ENCODE results near the gene CAPN12. TPM values are rescaled to one million over a fixed set of nuclear protein-coding genes. Genes with fewer than 3 reads are reported as not detected.

Gene CAPN12
- total RNA-seq, 5 donors from 2014 or later (not counting 1 experiment from before 2014, with no cell fraction given), result 2.5 to 13.8 (median 8.8) TPM

DNA sequence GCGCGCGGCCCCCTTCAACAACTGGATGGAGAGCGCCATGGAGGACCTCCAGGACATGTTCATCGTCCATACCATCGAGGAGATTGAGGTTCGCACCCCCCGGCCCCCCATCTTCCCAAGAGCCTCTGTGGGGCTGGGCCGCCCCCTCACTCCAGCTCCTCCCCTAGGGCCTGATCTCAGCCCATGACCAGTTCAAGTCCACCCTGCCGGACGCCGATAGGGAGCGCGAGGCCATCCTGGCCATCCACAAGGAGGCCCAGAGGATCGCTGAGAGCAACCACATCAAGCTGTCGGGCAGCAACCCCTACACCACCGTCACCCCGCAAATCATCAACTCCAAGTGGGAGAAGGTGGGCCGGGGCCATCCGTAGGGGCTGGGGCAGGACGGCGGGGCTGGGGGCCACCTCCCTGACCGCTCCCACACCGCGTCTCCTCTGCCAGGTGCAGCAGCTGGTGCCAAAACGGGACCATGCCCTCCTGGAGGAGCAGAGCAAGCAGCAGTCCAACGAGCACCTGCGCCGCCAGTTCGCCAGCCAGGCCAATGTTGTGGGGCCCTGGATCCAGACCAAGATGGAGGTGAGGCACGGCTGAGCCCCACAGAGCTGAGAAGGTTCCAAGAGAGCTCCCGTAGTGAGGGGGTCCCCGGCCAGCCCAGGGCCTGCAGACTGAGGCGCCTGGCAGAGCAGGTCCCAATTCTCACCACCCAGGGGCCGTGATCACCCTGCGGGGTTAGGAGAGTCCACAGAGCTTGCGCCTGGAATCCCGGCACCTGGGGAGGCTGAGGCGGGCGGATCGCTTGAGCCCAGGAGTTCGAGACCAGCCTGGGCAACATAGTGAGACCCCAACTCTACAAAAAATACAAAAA, 20.1 kb downstream of the CAPN12 start:
- Mint-ChIP-seq H3K36me3 (peaks cover 6% of the 10 kb centered on the region), H3K27ac (no peak overlapping the region), H3K4me1 (peaks cover 0 to 7% (median 4%) of the 10 kb centered on the region in 3 donors), H3K4me3 (no peak overlapping the region), H3K27me3 (no peaks in the 10 kb centered on the region), H3K9me3 (no peaks in the 10 kb centered on the region)
- no peaks in the 10 kb centered on the region for H3K9me3 ChIP-seq
- ChIA-PET POLR2A (no interaction called here), CTCF (no interaction called here)
- WGBS (ENCODE audit: insufficient coverage), result 94% methylated on average over 20 of the region's 42 CpGs
- peaks cover 0 to 25% of the 10 kb centered on the region in 2 experiments for H3K4me1 ChIP-seq (ENCODE audit: control insufficient read depth in 1 of 2, extremely low read depth in 1 of 2, insufficient read depth in 2 of 2, low read length in 2 of 2)
- no peak for DNase-seq
- no peak overlapping the region for H3K27ac ChIP-seq (ENCODE audit: low read length)
- no peak overlapping the region for H3K4me3 ChIP-seq (ENCODE audit: control insufficient read depth in 1 of 2, extremely low read depth in 1 of 2, low read length in 1 of 2)
- peaks cover 5 to 73% of the 10 kb centered on the region in 2 donors for H3K36me3 ChIP-seq (ENCODE audit: control insufficient read depth in 2 of 2, extremely low read depth in 1 of 2, insufficient read depth in 1 of 2, low read length in 1 of 2)
- no peaks in the 10 kb centered on the region for H3K27me3 ChIP-seq (replicated peaks in 1 of 2; ENCODE audit: control insufficient read depth in 2 of 2, extremely low read depth in 1 of 2, insufficient read depth in 2 of 2, low read length in 1 of 2)
- ATAC-seq (replicated peaks in 1 of 4), result no peak

DNA sequence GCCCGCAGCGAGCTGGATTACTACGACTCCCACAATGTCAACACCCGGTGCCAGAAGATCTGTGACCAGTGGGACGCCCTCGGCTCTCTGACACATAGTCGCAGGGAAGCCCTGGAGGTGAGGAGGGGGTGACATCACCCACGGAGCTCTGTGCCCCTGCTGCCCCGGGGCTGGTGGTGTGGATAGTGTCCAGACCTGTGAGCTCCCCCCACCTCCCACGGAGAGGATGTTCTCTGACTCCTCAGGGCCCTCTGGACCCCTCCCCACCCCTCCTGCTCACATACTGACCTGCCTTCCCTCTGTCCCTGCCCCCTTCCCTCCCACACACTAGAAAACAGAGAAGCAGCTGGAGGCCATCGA, 20.7 kb downstream of the CAPN12 start:
- POLR2A ChIA-PET, result no interaction called here
- H3K27me3 Mint-ChIP-seq, result no peaks in the 10 kb centered on the region
- H3K27ac Mint-ChIP-seq, result no peak overlapping the region
- ATAC-seq (replicated peaks in 1 of 4) (no peak), DNase-seq (no peak)
- peaks cover 5 to 73% of the 10 kb centered on the region in 2 donors for H3K36me3 ChIP-seq (ENCODE audit: control insufficient read depth in 2 of 2, extremely low read depth in 1 of 2, insufficient read depth in 1 of 2, low read length in 1 of 2)
- peaks cover 0 to 25% of the 10 kb centered on the region in 2 experiments for H3K4me1 ChIP-seq (ENCODE audit: control insufficient read depth in 1 of 2, extremely low read depth in 1 of 2, insufficient read depth in 2 of 2, low read length in 2 of 2)
- H3K4me3 Mint-ChIP-seq, result no peak overlapping the region
- CTCF ChIA-PET, result interaction anchor here in 1 of 2 donors (0.6 kb wide), 1 partner anchor 12 kb away, joined by 5 read pairs; no protein-coding TSS in a partner anchor
- H3K27ac ChIP-seq (ENCODE audit: low read length), result no peak overlapping the region
- H3K9me3 Mint-ChIP-seq, result no peaks in the 10 kb centered on the region
- H3K9me3 ChIP-seq, result no peaks in the 10 kb centered on the region
- no peak overlapping the region for H3K4me3 ChIP-seq (ENCODE audit: control insufficient read depth in 1 of 2, extremely low read depth in 1 of 2, low read length in 1 of 2)
- H3K27me3 ChIP-seq (replicated peaks in 1 of 2; ENCODE audit: control insufficient read depth in 2 of 2, extremely low read depth in 1 of 2, insufficient read depth in 2 of 2, low read length in 1 of 2), result no peaks in the 10 kb centered on the region
- WGBS (ENCODE audit: insufficient coverage), result 89% methylated on average over 1 of the region's 11 CpGs
- H3K36me3 Mint-ChIP-seq, result peaks cover 6% of the 10 kb centered on the region
- peaks cover 0 to 7% (median 4%) of the 10 kb centered on the region in 3 donors for H3K4me1 Mint-ChIP-seq

DNA sequence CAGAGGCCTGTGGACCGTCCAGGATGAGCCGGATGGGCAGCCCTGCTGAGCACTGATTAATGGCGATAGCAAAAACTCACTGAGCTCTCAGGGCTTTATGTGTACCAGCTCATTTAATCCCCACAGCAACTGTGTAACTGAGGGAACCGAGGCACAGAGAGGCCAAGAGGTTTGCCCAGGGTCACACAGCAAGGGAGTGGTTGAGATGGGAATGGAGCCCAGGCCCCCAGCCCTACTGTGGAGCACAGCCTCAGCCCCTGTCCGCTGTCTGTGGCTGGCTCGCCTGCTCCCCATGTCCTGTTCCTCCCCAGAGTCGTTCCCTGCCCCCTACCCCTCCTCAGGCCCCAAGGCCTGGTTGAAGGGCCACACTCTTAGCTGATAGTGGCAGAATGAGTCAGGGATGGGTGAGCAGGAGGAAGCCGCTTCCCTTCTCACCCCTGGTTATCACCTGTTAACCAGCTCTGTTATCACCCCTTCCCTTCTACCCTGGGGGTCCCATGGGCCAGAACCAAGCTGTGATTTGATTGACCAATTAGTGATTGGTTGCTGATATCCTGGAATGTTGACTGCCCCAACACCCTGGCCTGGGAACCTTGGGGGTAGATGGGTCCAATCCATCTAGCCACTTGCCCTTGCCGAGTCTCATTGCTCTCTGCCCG, 21.2 kb downstream of the CAPN12 start:
- Mint-ChIP-seq H3K9me3 (no peaks in the 10 kb centered on the region), H3K4me3 (no peak overlapping the region), H3K27ac (no peak overlapping the region), H3K27me3 (no peaks in the 10 kb centered on the region), H3K36me3 (peaks cover 6% of the 10 kb centered on the region), H3K4me1 (peaks cover 0 to 7% (median 4%) of the 10 kb centered on the region in 3 donors)
- Histone ChIP-seq H3K4me1 (ENCODE audit: control insufficient read depth in 1 of 2, extremely low read depth in 1 of 2, insufficient read depth in 2 of 2, low read length in 2 of 2) (peaks cover 0 to 25% of the 10 kb centered on the region in 2 experiments), H3K36me3 (ENCODE audit: control insufficient read depth in 2 of 2, extremely low read depth in 1 of 2, insufficient read depth in 1 of 2, low read length in 1 of 2) (peaks cover 5 to 74% of the 10 kb centered on the region in 2 donors), H3K4me3 (ENCODE audit: control insufficient read depth in 1 of 2, extremely low read depth in 1 of 2, low read length in 1 of 2) (no peak overlapping the region), H3K9me3 (no peaks in the 10 kb centered on the region), H3K27ac (ENCODE audit: low read length) (no peak overlapping the region), H3K27me3 (replicated peaks in 1 of 2; ENCODE audit: control insufficient read depth in 2 of 2, extremely low read depth in 1 of 2, insufficient read depth in 2 of 2, low read length in 1 of 2) (no peaks in the 10 kb centered on the region)
- 100% methylated on average over 4 of the region's 10 CpGs for WGBS (ENCODE audit: insufficient coverage)
- POLR2A ChIA-PET, result no interaction called here
- ATAC-seq (replicated peaks in 1 of 4) (no peak), DNase-seq (no peak)
- CTCF ChIA-PET, result interaction anchor here in 1 of 2 donors (0.6 kb wide), 1 partner anchor 11 kb away, joined by 5 read pairs; no protein-coding TSS in a partner anchor

DNA sequence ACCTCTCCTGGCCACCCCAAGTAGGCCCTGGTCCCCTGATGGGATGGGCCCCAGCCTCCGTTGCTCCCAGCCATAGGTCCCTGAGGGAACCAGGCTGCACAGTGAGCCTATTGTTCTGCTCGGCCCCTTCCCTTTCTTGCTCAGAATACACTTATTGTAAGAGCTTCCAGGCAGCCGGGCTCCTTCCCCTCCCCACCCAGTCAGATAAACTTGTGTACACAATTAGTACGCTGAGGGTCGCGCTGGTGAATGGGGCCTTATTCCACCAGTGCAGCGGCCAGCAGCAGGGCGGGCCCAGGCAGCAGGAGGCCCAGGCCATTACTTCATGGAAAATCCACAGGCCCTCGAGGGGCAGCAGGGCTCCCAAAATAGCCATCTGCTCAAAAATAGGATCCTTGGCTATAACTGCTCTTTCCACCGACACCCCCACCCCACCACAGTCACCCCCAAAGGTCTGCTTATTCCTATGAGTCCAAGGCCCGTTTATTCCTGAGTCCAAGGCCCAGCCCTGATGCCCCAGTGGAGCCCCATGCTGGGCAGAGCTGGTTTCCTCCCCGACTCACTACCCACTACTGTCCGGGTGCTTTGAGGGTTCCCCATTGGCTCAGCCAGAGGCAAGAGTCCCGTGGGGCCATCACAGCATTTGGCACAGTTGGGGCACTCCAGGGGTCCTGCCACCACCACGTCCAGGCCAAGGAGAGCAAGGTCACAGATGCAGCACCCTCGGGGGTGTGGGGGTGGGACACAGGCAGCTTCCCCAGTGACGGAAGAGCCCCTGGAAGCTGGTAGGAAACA, 22.1 kb downstream of the CAPN12 start:
- POLR2A ChIA-PET, result no interaction called here
- H3K36me3 Mint-ChIP-seq, result peaks cover 10% of the 10 kb centered on the region
- no peak overlapping the region for H3K4me3 Mint-ChIP-seq
- no peaks in the 10 kb centered on the region for H3K9me3 Mint-ChIP-seq
- Histone ChIP-seq H3K4me3 (ENCODE audit: control insufficient read depth in 1 of 2, extremely low read depth in 1 of 2, low read length in 1 of 2) (no peak overlapping the region), H3K27ac (ENCODE audit: low read length) (no peak overlapping the region), H3K27me3 (replicated peaks in 1 of 2; ENCODE audit: control insufficient read depth in 2 of 2, extremely low read depth in 1 of 2, insufficient read depth in 2 of 2, low read length in 1 of 2) (no peaks in the 10 kb centered on the region), H3K9me3 (no peaks in the 10 kb centered on the region), H3K4me1 (ENCODE audit: control insufficient read depth in 1 of 2, extremely low read depth in 1 of 2, insufficient read depth in 2 of 2, low read length in 2 of 2) (peaks cover 0 to 18% of the 10 kb centered on the region in 2 experiments), H3K36me3 (ENCODE audit: control insufficient read depth in 2 of 2, extremely low read depth in 1 of 2, insufficient read depth in 1 of 2, low read length in 1 of 2) (peaks cover 8 to 73% of the 10 kb centered on the region in 2 donors)
- H3K27ac Mint-ChIP-seq, result no peak overlapping the region
- no peak for DNase-seq
- no peaks in the 10 kb centered on the region for H3K27me3 Mint-ChIP-seq
- WGBS (ENCODE audit: insufficient coverage), result 96% methylated on average over 14 of the region's 17 CpGs
- CTCF ChIA-PET, result no interaction called here
- H3K4me1 Mint-ChIP-seq, result peaks cover 0 to 7% (median 4%) of the 10 kb centered on the region in 3 donors
- no peak for ATAC-seq (replicated peaks in 1 of 4)

DNA sequence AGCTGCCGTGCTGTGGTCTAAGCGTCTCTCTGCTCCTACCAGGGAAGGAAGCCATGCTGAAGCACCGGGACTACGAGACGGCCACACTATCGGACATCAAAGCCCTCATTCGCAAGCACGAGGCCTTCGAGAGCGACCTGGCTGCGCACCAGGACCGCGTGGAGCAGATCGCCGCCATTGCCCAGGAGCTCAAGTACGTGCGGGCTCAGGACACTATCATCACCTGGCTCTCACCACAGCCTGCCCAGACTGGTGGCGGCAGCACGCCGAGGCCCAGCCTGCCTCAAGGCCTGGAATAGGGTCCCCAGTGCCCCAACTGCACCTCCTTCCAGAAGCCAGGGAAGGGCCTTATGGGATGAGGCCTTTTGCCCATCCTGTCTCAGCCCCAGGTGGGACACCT, 22.8 kb downstream of the CAPN12 start:
- Histone ChIP-seq H3K27ac (ENCODE audit: low read length) (no peak overlapping the region), H3K27me3 (replicated peaks in 1 of 2; ENCODE audit: control insufficient read depth in 2 of 2, extremely low read depth in 1 of 2, insufficient read depth in 2 of 2, low read length in 1 of 2) (no peaks in the 10 kb centered on the region), H3K4me1 (ENCODE audit: control insufficient read depth in 1 of 2, extremely low read depth in 1 of 2, insufficient read depth in 2 of 2, low read length in 2 of 2) (peaks cover 0 to 11% of the 10 kb centered on the region in 2 experiments), H3K36me3 (ENCODE audit: control insufficient read depth in 2 of 2, extremely low read depth in 1 of 2, insufficient read depth in 1 of 2, low read length in 1 of 2) (peaks cover 10 to 71% of the 10 kb centered on the region in 2 donors), H3K4me3 (ENCODE audit: control insufficient read depth in 1 of 2, extremely low read depth in 1 of 2, low read length in 1 of 2) (no peak overlapping the region), H3K9me3 (no peaks in the 10 kb centered on the region)
- no peaks in the 10 kb centered on the region for H3K9me3 Mint-ChIP-seq
- no peak overlapping the region for H3K27ac Mint-ChIP-seq
- H3K4me1 Mint-ChIP-seq, result peaks cover 0 to 3% (median 3%) of the 10 kb centered on the region in 3 donors
- DNase-seq (no peak), ATAC-seq (replicated peaks in 1 of 4) (no peak)
- ChIA-PET POLR2A (no interaction called here), CTCF (no interaction called here)
- H3K27me3 Mint-ChIP-seq, result no peaks in the 10 kb centered on the region
- peaks cover 12% of the 10 kb centered on the region for H3K36me3 Mint-ChIP-seq
- WGBS (ENCODE audit: insufficient coverage), result 99% methylated on average over 20 of the region's 20 CpGs
- no peak overlapping the region for H3K4me3 Mint-ChIP-seq

DNA sequence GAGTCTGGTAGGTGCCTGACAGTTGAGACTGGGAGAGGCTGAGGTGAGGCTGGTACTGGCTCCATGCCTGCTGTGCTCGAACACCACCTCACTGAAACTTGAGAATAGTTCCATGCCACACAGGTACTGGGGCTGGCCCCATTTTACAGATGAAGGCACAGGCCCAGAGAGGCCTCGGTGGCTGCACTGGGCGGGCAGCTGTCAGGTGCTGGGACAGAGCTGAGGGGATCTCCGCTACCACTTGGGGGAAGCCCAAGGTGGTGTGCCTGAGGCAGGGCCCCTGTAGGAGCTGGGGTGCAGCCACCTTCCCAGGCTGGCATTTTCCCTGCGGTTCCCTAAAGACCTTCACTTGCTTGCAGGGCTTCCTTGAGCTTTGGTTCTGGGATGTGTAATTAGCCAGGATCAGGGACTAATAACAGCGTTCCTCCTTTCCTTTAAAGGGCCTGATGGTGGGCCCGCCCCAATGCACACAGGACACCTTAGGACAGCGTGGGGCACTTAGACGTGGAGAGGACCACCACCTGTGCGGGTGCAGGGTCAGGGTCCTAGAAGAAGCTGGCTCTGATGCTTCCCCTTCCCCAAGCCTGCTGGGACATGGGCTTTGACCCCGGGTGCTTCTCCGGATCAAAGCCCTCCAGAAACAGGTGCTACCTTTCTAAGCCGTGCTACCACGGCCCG, 23.6 kb downstream of the CAPN12 start:
- H3K9me3 Mint-ChIP-seq, result no peaks in the 10 kb centered on the region
- no peaks in the 10 kb centered on the region for H3K27me3 Mint-ChIP-seq

More for the DNA sequence above, 23.6 kb downstream of the CAPN12 start:
- Histone ChIP-seq H3K4me1 (ENCODE audit: control insufficient read depth in 1 of 2, extremely low read depth in 1 of 2, insufficient read depth in 2 of 2, low read length in 2 of 2) (peaks cover 0 to 3% of the 10 kb centered on the region in 2 experiments), H3K4me3 (ENCODE audit: control insufficient read depth in 1 of 2, extremely low read depth in 1 of 2, low read length in 1 of 2) (no peak overlapping the region), H3K9me3 (no peaks in the 10 kb centered on the region), H3K36me3 (ENCODE audit: control insufficient read depth in 2 of 2, extremely low read depth in 1 of 2, insufficient read depth in 1 of 2, low read length in 1 of 2) (peaks cover 10 to 66% of the 10 kb centered on the region in 2 donors), H3K27me3 (replicated peaks in 1 of 2; ENCODE audit: control insufficient read depth in 2 of 2, extremely low read depth in 1 of 2, insufficient read depth in 2 of 2, low read length in 1 of 2) (no peaks in the 10 kb centered on the region), H3K27ac (ENCODE audit: low read length) (no peak overlapping the region)
- Mint-ChIP-seq H3K27ac (no peak overlapping the region), H3K4me3 (no peak overlapping the region), H3K4me1 (no peaks in the 10 kb centered on the region), H3K36me3 (peaks cover 10% of the 10 kb centered on the region)
- DNase-seq (no peak), ATAC-seq (replicated peaks in 1 of 4) (no peak)
- 97% methylated on average over 13 of the region's 15 CpGs for WGBS (ENCODE audit: insufficient coverage)
- CTCF ChIA-PET, result no interaction called here
- POLR2A ChIA-PET, result no interaction called here
